ENCODE measurements around the gene TCHH. TPM values are rescaled to one million over a fixed set of nuclear protein-coding genes. Genes with fewer than 3 reads are reported as not detected.

TCHH gene
- total RNA-seq, 1 donor from 2014 or later = 0.08 TPM

Other genes with a start within 250 kb of the TCHH start
- 4.8 TPM for gene THEM4, start 205.9 kb downstream of the TCHH start, total RNA-seq
- 1,355 TPM for gene S100A10, start 121.6 kb downstream of the TCHH start, total RNA-seq
- gene S100A11, start 78.4 kb downstream of the TCHH start, total RNA-seq = 2,220 TPM
- gene TCHHL1, start 26.4 kb downstream of the TCHH start, total RNA-seq = not detected
- 0.08 TPM for gene RPTN, start 43.8 kb upstream of the TCHH start, total RNA-seq
- gene HRNR, start 108.7 kb upstream of the TCHH start, total RNA-seq = not detected
- 0.40 TPM for gene FLG, start 209.8 kb upstream of the TCHH start, total RNA-seq
- not detected for gene FLG2, start 244.6 kb upstream of the TCHH start, total RNA-seq

Measured in esophagus mucosa (tissue), 1 donor.